GM21447 (cell line): ENCODE measurements around the gene KCTD18.
A peak's percentile ranks its signal among the peaks of the same experiment; 100 is the strongest.

Experiments used
- ATAC-seq: cut with Tn5 transposase; IDR thresholded peaks from one replicate; pipeline ENCODE4 v1.9.1; 2021; ENCODE audit not compliant: unreplicated experiment

Gene KCTD18

DNA sequence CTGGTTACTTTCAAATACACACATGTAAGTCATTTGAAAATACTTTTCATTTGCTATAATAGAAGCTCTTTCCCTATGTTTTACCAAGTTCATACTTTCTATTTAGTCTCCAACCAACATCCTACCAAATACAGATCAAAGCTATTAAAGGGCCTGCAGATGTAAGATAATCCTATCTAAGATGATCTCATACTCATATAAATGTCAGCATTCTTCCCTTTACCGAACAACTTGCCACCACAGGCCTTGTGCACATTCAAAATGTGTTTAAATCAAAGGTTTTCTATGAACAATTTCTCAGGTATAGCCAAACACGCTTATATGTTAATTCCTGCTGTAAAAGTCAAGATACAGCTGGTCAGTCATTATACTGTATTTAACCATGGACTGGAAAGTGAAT lies 23.3 kb downstream of the KCTD18 start:
- no peak for ATAC-seq

DNA sequence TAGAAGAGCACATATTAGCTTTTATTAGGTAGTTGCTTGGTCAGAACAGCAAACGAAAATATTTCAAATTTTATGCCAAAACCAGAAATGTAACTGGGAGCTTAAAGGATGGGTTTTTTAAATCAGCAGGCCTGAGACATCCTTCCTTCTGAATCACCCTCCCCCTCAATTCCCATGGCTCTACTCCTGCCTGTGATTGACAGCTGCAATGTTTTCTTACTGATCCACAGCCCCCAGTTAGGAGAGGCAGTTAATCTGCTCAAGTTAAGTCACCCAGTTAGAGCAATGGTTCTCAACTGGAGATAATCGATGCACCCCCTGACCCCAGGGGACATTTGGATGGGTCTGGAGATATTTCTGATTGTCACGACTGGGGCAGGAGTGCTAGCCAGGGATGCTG lies 24.9 kb downstream of the KCTD18 start:
- no peak for ATAC-seq

DNA sequence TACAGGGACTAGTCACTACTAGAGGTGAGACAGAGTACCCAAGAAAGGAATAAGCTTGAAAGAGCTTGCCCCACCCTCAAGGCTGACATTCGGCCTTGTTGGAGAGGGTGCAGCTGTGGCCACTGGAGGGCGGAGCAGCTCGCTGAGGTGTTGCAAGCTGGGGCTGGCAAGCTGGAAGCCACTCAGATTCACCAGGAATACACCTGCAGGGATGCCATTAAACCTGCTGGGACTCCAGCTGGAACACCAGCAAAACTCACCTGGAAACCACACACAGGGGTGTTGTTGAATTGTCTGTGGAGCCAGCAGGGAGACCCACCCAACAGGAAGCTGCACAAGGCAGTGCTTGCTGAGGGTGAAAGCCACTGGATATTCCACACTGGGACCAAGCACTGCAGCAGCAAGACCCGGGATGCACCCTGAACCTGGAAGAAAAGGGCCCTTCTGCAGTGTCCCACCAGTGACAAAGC lies 26.1 kb downstream of the KCTD18 start:
- peak; percentile 43 for ATAC-seq

- ATAC-seq = peak; percentile 75
Measured at GRCh38 chr2:200482194-200482593, 27.7 kb downstream of the KCTD18 start.

GRCh38 chr2:200479692-200480265 lies 30.1 kb downstream of the KCTD18 start:
- ATAC-seq = no peak

DNA sequence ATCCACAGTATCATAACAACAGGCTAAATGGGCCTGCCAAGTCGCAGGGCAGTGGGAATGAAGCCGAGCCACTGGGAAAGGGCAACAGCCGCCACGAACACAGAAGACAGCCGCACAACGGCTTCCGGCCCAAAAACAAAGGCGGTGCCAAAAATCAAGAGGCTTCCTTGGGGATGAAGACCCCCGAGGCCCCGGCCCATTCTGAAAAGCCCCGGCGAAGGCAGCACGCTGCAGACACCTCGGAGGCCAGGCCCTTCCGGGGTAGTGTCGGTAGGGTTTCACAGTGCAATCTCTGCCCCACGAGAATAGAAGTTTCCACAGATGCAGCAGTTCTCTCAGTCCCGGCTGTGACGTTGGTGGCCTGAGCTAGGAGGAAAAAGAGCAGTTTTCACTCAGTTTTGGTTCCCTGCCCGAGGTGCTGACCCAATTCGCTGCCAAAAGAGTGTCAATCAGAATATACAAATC lies 32.2 kb downstream of the KCTD18 start:
- no peak for ATAC-seq

DNA sequence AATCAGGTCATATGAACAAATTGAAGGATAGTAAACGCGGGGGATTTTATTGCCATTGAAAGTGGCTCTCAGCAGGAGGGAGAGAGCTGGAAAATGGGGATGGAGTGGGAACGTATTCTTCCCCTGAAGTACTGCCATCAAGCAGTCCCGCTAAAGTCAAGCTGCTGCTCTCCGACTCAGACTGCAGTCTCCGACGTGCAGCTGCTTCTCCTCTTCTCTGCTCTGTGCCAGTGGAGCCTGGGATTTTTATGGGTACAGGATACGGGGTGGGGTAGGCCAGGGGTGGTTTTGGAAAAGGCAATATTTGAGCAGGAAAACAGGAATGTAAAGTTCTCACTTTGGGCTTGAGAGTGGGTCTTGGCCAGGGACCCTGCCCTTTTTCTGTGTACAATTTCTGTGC lies 33.0 kb downstream of the KCTD18 start:
- no peak for ATAC-seq

DNA sequence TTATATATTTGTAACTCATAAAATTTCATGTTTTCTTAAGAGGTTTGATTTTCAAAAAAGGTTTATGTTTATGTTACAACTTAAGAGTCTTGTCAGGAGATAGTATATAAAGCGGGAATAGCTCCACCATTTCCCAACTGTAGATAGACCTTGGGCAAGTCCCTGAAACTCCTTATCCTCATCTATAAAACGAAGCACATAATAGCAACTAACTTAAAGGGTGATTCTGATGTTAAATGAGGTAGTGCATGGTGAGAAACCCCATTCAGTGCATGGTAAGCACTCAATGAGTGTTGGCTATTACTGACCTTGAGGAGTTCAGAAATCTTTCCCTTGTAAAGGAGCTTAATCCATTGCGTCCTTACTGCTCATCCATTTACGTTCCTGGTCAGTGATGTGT lies 34.1 kb downstream of the KCTD18 start:
- ATAC-seq = no peak

GRCh38 chr2:200472853-200473464 lies 36.9 kb downstream of the KCTD18 start:
- ATAC-seq = no peak

GRCh38 chr2:200471928-200472645 lies 37.8 kb downstream of the KCTD18 start:
- peak; percentile 27 for ATAC-seq

DNA sequence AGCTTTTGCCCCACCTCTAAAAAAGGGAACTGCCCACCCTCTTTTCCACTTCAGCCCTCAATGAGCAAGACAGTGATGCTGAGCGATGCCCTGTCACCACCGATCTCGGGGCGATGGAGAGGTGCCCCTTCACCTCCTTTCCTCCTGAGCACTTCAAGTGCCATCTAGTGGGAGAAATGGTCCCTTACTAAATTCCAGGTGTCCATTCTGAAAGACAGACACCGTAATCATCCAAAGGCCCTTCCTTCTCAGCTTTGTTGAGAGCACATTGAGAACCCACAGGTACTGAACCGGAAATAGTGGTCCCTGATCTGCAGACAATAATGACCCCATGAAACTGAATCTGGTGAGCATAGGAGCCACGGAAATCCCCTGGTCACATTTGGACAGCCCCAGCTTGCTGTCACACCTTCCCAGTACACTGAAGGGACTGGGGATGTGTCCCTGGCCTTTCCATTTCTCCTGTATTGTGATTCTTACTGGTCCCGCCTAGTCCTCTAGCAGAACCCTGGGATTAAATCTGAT lies 38.5 kb downstream of the KCTD18 start:
- ATAC-seq = peak; percentile 83

GRCh38 chr2:200470230-200470629 lies 39.6 kb downstream of the KCTD18 start:
- ATAC-seq = no peak

- no peak for ATAC-seq
Measured at GRCh38 chr2:200469708-200470211, 40.1 kb downstream of the KCTD18 start.

GRCh38 chr2:200467806-200468681 lies 41.8 kb downstream of the KCTD18 start:
- no peak for ATAC-seq

GRCh38 chr2:200466425-200467418 lies 43.1 kb downstream of the KCTD18 start:
- no peak for ATAC-seq

DNA sequence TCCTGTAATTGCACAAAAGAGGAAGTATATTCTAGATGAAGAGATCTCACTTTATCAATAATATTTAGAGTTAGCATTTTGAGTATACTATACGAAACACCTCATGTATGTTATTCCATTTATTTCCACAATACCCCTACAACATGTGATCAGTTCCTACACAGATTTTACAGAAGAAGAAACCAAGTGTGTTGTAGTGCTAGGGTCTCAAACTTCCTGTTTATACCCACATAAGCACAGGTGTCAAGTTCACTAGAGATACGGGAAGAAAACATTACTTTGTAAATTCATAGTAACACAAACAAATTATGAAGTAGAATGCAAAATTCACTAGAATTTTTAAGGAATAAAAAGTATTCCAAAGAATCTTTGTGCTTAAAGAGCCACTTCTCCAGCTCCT lies 46.4 kb downstream of the KCTD18 start:
- ATAC-seq = no peak

DNA sequence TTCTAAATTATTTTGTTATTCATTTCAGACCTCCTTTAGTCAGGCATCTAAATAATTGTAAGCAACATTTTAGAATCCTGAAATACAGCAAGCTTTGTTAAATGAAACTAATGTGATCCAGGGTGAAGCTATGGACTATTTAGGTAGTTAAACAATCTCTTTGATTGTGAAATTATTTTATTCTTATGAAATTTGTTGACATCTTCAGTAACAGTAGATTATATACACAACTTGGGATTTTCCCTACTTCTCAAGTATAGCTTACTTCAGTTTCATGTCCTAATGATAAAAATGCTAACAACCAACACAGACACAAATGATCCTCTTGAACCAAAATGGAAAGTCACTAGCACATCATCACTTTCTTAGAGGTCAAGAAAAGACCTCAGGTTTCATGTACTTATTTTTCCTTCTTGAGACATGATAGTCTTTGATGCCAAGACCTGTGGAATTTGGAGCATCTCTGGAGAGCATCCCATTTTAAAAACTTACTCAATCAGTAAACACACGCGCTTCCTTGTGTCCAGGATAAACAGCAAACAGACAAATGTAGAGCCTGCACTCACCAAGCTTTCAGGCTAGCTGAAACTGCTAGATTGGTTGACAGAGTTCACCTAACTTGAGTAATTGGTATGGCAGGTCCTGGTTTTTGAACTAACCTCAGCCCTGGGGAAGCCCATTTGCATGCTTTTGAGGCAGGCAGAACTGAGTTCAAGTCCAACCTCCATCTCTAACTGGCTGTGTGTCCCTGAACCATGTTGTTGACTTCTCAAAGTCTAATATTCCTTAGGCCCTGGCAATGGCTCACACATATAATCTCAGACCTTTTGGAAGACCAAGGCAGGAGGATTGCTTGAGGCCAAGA lies 47.8 kb downstream of the KCTD18 start:
- no peak for ATAC-seq

DNA sequence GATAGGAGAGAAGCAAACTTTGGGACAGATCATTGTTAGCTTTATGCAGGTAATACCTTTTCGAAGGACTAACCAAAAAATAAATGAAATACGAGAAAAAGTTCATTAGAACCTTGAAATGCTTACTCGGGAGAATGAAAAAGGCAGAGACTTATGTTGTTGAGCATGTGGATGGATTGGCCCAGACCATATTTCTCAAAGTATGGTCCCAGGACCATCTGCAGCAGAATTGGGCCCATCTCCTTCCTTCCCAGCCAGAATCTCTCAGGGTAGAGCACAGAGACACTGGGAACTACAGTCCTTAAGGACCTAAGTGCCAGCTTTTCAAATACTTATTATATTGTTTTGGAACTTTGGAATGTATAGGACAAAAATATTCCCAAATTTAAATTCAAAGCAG lies 50.8 kb downstream of the KCTD18 start:
- no peak for ATAC-seq

DNA sequence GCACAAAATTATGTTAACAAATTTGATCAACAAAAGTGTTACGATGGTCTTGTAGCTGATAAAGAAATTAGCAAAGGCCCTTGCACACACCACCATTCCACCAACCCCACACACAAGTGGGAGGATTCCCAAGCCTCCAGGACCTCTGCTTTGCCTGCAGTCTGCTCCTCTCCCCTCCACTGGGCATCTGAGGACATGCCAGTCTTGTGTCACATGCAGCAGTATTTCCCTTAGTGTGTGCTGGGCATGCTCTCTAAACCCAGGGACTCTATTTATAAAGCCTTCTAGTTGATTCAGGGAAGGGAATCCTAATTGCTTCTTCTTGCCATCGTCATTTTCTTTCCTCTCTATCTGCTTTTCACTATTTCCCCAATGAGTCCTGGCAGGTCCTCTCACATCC lies 53.3 kb downstream of the KCTD18 start:
- no peak for ATAC-seq
